BLaER1 treated with 17β-estradiol and CSF1 and Interleukin-3, amounts not matched to agents 10 nM and 100 nM (cell line): Measurements from ENCODE around the gene SMAD3.

Source experiments
- H3K27ac ChIP-seq, 11 experiments: shearing (Covaris generic); formaldehyde crosslinking; 2 replicates each; pipeline ENCODE4 v1.8.1; 2022
- H3K27me3 ChIP-seq, 11 experiments: shearing (Covaris generic); formaldehyde crosslinking; 2 replicates each; pipeline ENCODE4 v1.8.1; 2022
- H3K36me3 ChIP-seq, 11 experiments: shearing (Covaris generic); formaldehyde crosslinking; 2 replicates each; pipeline ENCODE4 v1.8.1; 2022
- H3K4me1 ChIP-seq, 10 experiments: shearing (Covaris generic); formaldehyde crosslinking; 2 replicates each; pipeline ENCODE4 v1.8.1; 2022
- H3K4me2 ChIP-seq, 11 experiments: shearing (Covaris generic); formaldehyde crosslinking; 2 replicates each; pipeline ENCODE4 v1.8.1; 2022
- H3K4me3 ChIP-seq, 10 experiments: shearing (Covaris generic); formaldehyde crosslinking; 2 replicates each; pipeline ENCODE4 v1.8.1; 2022
- H3K9ac ChIP-seq, 11 experiments: shearing (Covaris generic); formaldehyde crosslinking; 2 replicates each; pipeline ENCODE4 v1.8.1; 2022
- H3K9me3 ChIP-seq, 11 experiments: shearing (Covaris generic); formaldehyde crosslinking; replicated peaks in 1 of 11; 2 replicates each; pipeline ENCODE4 v1.8.1; 2022
- H4K20me1 ChIP-seq, 11 experiments: shearing (Covaris generic); formaldehyde crosslinking; 2 replicates each; pipeline ENCODE4 v1.8.1; 2022
- Cebpa-rat ChIP-seq, 11 experiments: shearing (Covaris generic); IDR thresholded peaks; 2 replicates each; pipeline ENCODE4 v1.8.1; 2022

The SMAD3 gene

GRCh38 chr15:67085237-67085817, 19.9 kb downstream of the SMAD3 start:
- Histone ChIP-seq H3K9ac (peak overlapping the region; percentile 9 to 71 (median 61); a peak in 20 of 22 replicates), H3K27ac (peak overlapping the region; percentile 29 to 92 (median 78); a peak in 21 of 22 replicates), H3K9me3 (no peaks in the 10 kb centered on the region), H3K27me3 (no peaks in the 10 kb centered on the region), H4K20me1 (peaks cover 96 to 100% (median 99%) of the 10 kb centered on the region in 11 experiments), H3K36me3 (peaks cover 7 to 73% (median 60%) of the 10 kb centered on the region in 11 experiments; a peak in 20 of 22 replicates), H3K4me3 (peak overlapping the region in 8 of 10 experiments; percentile 11 to 47 (median 30); a peak in 15 of 20 replicates), H3K4me2 (peak overlapping the region; percentile 83 to 98 (median 93)), H3K4me1 (peaks cover 99 to 100% (median 100%) of the 10 kb centered on the region in 10 experiments)
- TF ChIP-seq Cebpa-rat (IDR thresholded peaks at IDR 0.05) = no peak

GRCh38 chr15:67085818-67086636, 20.6 kb downstream of the SMAD3 start:
- H3K27ac ChIP-seq = peak overlapping the region; percentile 50 to 92 (median 78); a peak in 21 of 22 replicates
- H3K36me3 ChIP-seq = peaks cover 7 to 76% (median 64%) of the 10 kb centered on the region in 11 experiments; a peak in 20 of 22 replicates
- no peaks in the 10 kb centered on the region for H3K27me3 ChIP-seq
- peak overlapping the region; percentile 46 to 71 (median 63); a peak in 20 of 22 replicates for H3K9ac ChIP-seq
- TF ChIP-seq Cebpa-rat (IDR thresholded peaks at IDR 0.05) = no peak; a peak in 1 of 22 replicates
- H3K4me1 ChIP-seq = peaks cover 99 to 100% (median 100%) of the 10 kb centered on the region in 10 experiments
- H3K4me3 ChIP-seq = peak overlapping the region in 7 of 10 experiments; percentile 8 to 47 (median 33); a peak in 10 of 20 replicates
- H4K20me1 ChIP-seq = peaks cover 96 to 100% (median 100%) of the 10 kb centered on the region in 11 experiments
- H3K9me3 ChIP-seq = no peaks in the 10 kb centered on the region
- peak overlapping the region; percentile 83 to 98 (median 93) for H3K4me2 ChIP-seq

- TF ChIP-seq Cebpa-rat (IDR thresholded peaks at IDR 0.05) = no peak
- H4K20me1 ChIP-seq = peaks cover 96 to 100% (median 100%) of the 10 kb centered on the region in 11 experiments
- H3K4me1 ChIP-seq = peaks cover 100% of the 10 kb centered on the region in 10 experiments
- H3K27ac ChIP-seq = peak overlapping the region; percentile 50 to 92 (median 78); a peak in 21 of 22 replicates
- peak overlapping the region; percentile 42 to 71 (median 63); a peak in 15 of 22 replicates for H3K9ac ChIP-seq
- H3K27me3 ChIP-seq = no peaks in the 10 kb centered on the region
- peaks cover 5 to 76% (median 64%) of the 10 kb centered on the region in 11 experiments; a peak in 20 of 22 replicates for H3K36me3 ChIP-seq
- H3K4me2 ChIP-seq = peak overlapping the region; percentile 83 to 98 (median 93)
- H3K4me3 ChIP-seq = peak overlapping the region in 2 of 10 experiments; percentile 2 to 33; a peak in 2 of 20 replicates
- H3K9me3 ChIP-seq = no peaks in the 10 kb centered on the region
Measured at GRCh38 chr15:67086637-67086914, 21.2 kb downstream of the SMAD3 start.

- Histone ChIP-seq H3K9me3 (no peaks in the 10 kb centered on the region), H3K27me3 (no peaks in the 10 kb centered on the region), H3K9ac (peak overlapping the region in 4 of 11 experiments; percentile 7 to 40 (median 34); a peak in 6 of 22 replicates), H3K27ac (peak overlapping the region in 8 of 11 experiments; percentile 9 to 92 (median 73); a peak in 13 of 22 replicates), H3K36me3 (peaks cover 0 to 80% (median 63%) of the 10 kb centered on the region in 11 experiments; a peak in 18 of 22 replicates), H4K20me1 (peaks cover 96 to 100% (median 100%) of the 10 kb centered on the region in 11 experiments), H3K4me1 (peaks cover 100% of the 10 kb centered on the region in 10 experiments), H3K4me2 (peak overlapping the region; percentile 83 to 98 (median 93)), H3K4me3 (0 out of 20 replicates have a peak overlapping the region, but pooled peaks of 1 of the 10 experiments have one; percentile 1)
- TF ChIP-seq Cebpa-rat (IDR thresholded peaks at IDR 0.05) = no peak
Measured at GRCh38 chr15:67087507-67088172, 22.2 kb downstream of the SMAD3 start.

GRCh38 chr15:67089217-67090193, 24.1 kb downstream of the SMAD3 start:
- Histone ChIP-seq H4K20me1 (peaks cover 97 to 100% (median 99%) of the 10 kb centered on the region in 11 experiments), H3K27ac (peak overlapping the region in 9 of 11 experiments; percentile 6 to 84 (median 75); a peak in 15 of 22 replicates), H3K4me1 (peaks cover 100% of the 10 kb centered on the region in 10 experiments), H3K9me3 (no peaks in the 10 kb centered on the region), H3K27me3 (no peaks in the 10 kb centered on the region), H3K9ac (peak overlapping the region in 6 of 11 experiments; percentile 5 to 35 (median 8); a peak in 6 of 22 replicates), H3K4me3 (no peak overlapping the region; a peak in 1 of 20 replicates), H3K4me2 (peak overlapping the region; percentile 83 to 98 (median 93)), H3K36me3 (peaks cover 8 to 82% (median 69%) of the 10 kb centered on the region in 11 experiments; a peak in 21 of 22 replicates)
- no peak for TF ChIP-seq Cebpa-rat (IDR thresholded peaks at IDR 0.05)

GRCh38 chr15:67090297-67091070, 25.1 kb downstream of the SMAD3 start:
- peaks cover 18 to 83% (median 72%) of the 10 kb centered on the region in 11 experiments; a peak in 21 of 22 replicates for H3K36me3 ChIP-seq
- H3K4me2 ChIP-seq = peak overlapping the region; percentile 83 to 98 (median 93)
- H4K20me1 ChIP-seq = peaks cover 97 to 100% (median 99%) of the 10 kb centered on the region in 11 experiments
- no peak for TF ChIP-seq Cebpa-rat (IDR thresholded peaks at IDR 0.05)
- peak overlapping the region in 10 of 11 experiments; percentile 4 to 84 (median 76); a peak in 19 of 22 replicates for H3K27ac ChIP-seq
- peak overlapping the region in 7 of 11 experiments; percentile 7 to 64 (median 30); a peak in 11 of 22 replicates for H3K9ac ChIP-seq
- peak overlapping the region in 1 of 10 experiments; percentile 21; a peak in 3 of 20 replicates for H3K4me3 ChIP-seq
- no peaks in the 10 kb centered on the region for H3K27me3 ChIP-seq
- H3K9me3 ChIP-seq = no peaks in the 10 kb centered on the region
- H3K4me1 ChIP-seq = peaks cover 100% of the 10 kb centered on the region in 10 experiments
